Glomerular endothelial cell (primary cell): ENCODE results near the gene MTHFD1L. TPM values are rescaled to one million over a fixed set of nuclear protein-coding genes. Genes with fewer than 3 reads are reported as not detected.

ENCODE experiments used
- DNase-seq: peaks from one replicate; pipeline ENCODE4 v3.0.0-alpha.2; 2011; ENCODE audit warnings: low read depth, low spot score; ENCODE audit errors: extremely low read depth
- total RNA-seq: library from RNA; depleted of rRNA; stranded (reverse); fragments of >200 nt; gene quantifications from 2 replicates; pipeline ENCODE4 v1.2.3, GENCODE V29; 2015

The MTHFD1L gene
- total RNA-seq, 1 donor from 2014 or later = 40.5 TPM

GRCh38 chr6:151087861-151088598 is 222.5 kb downstream of the MTHFD1L start:
- DNase-seq = no peak

GRCh38 chr6:151088599-151088935 is 223.1 kb downstream of the MTHFD1L start:
- DNase-seq = no peak

DNA sequence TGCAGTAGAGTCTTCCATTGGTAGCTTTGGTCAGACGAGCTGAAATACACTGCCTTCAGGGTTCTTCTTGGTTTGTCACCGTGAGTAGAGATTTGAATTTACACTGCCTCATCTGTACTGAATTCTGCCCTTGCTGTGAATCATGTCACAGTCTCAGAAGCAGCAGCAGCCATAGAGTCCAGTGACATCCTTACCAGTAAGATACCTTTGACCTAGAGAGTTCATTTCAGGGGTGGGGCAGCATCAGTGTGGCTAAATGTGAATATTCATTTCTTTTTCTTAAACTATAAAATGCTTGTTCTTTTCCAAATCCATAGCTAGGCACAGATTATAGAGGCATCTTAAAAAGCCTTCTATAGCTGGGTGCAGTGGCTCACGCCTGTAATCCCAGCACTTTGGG is 223.5 kb downstream of the MTHFD1L start:
- DNase-seq = no peak

- no peak for DNase-seq
Observed at GRCh38 chr6:151089978-151090377, 224.5 kb downstream of the MTHFD1L start.

GRCh38 chr6:151091571-151091970 is 226.1 kb downstream of the MTHFD1L start:
- DNase-seq = no peak

DNA sequence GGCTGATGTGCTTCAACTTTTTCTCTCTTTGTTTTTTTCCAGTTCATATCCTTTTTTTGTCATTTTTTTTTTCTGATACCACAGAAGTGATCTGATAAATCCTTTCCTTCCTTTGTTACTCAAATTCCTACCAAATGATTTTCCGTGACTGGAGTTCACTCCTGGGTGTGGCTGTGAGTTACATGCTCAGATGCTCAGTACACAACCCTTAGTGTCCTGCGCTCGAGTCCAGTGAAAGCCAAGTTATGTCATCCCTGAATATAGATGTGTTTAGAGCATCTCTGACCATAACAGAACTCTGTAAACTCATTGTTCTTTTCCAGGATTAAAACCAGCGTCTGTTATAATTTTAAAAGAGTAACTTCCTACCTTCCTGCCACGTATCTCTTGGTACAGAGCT is 227.1 kb downstream of the MTHFD1L start:
- no peak for DNase-seq

DNA sequence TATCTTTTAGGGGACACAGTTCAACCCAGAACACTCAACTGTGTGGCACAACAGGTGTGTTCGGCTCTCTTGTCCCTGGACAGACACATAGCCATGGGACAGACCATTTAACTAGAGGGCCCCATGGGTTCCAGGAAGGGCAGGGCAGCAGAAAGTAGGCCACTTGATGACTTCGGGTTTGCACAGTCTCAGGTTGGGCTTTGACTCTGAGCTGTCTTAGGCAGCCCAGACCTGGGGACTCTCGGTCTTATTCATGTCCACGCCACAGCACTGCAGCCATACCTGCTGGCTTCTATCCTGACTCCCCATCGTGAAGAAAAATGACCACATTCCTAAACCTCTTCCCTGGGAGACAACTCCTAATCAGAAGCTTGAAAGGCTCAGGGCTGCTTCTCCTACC is 228.2 kb downstream of the MTHFD1L start:
- DNase-seq = no peak

GRCh38 chr6:151095538-151096254 is 230.2 kb downstream of the MTHFD1L start:
- DNase-seq = no peak

GRCh38 chr6:151096255-151096612 is 230.7 kb downstream of the MTHFD1L start:
- no peak for DNase-seq

GRCh38 chr6:151096691-151097606 is 231.4 kb downstream of the MTHFD1L start:
- DNase-seq = no peak

GRCh38 chr6:151098166-151098565 is 232.7 kb downstream of the MTHFD1L start:
- DNase-seq = no peak

DNA sequence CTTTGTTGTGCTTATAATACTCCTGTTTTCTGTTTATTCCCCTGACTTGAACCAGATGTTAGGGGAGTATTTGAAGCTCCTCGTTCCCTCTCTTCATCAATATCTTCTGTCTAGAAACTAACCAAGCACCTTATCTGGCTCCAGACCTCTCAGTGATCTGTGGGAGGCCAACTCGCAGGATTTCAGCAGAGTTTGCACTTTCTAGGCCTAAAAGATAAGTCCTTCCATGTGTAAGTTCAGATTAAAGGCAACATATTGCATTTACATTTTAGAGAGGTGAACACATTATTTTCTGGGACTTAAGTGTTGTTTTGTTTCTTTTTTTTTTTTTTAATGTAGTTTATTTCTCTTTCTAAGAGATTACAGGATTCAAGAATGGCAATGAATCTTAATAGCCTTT is 234.8 kb downstream of the MTHFD1L start:
- DNase-seq = no peak

DNA sequence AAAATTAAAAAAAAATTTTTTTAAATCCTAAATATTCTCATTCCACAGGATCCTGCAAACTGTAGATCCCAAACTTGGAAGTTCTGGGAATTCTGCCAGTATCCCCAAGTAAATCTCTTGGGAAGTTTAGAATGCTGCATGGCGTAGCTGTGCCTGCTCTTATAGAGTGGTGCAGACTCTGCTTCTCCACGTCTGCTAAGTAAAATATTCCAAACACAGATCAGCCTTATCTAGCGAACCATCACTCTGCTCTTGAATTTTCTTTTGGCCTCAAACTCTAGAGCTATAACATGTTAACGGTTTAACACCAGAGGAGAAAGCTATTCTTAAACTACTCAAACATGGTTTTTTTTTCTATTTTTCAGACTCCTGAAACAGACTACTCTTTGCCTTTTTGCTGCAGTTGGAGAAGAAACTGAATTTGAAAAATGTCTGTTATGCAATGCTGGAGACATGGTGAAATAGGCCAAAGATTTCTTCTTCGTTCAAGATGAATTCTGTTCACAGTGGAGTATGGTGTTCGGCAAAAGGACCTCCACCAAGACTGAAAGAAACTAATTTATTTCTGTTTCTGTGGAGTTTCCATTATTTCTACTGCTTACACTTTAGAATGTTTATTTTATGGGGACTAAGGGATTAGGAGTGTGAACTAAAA is 235.8 kb downstream of the MTHFD1L start:
- DNase-seq = no peak

DNA sequence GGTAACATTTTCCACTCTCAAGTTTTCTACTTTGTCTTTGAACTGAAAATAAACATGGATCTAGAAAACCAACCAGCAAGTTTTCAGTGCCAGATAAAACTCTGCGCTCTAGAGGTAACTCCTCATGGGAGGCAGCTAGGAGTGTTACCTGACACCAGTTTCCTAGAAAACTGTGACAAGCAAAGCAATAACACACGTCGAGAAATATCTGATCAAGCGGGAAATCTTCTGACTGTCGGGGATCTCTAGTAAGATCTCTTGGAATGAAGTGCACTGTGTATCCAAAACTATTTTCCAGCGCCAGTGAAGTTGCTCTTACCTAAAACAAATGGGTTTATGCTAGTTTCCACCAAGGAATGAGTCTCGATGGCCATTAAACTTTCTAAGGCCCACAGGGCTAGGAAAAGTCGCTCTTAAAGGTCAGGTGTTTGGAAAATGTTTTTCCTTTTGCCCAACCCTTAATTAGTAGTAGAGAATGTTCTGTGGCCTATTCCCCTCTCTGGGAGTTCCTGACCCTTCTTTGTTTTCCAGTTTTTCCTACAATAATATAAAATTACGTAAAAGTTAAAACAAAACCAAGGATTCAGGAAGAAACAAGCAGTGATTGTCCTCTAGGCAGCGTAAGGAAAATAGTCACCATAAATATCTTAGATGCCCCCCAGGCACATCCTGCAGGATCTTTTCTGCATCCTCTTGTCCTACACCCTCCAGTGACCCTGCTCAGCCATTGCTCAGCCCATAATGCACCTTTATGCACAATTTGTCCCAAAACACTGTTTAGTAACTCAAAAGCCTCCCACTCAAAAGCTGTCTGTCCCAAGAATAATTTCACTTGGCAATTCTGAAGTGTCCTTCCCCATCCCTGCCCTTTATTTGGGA is 236.6 kb downstream of the MTHFD1L start:
- DNase-seq = no peak

DNA sequence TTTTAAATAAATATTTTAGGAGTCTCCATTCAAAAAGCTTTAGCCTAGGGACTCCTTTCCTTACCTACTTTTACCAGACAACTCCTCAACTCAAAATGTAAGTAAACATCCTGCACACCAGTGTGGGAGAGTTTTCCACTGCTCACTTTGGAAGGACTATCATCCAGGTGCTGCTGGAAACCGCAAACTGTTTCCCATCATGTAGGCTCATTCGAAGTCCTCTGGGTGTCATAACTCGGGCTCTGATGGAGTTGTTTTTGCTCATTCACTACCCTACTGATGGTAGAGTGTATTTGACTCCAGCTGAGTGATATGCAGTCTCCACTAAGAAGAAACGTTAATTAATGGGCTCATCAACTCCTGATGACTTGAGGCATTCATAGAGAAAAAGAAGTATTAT is 237.8 kb downstream of the MTHFD1L start:
- DNase-seq = no peak

DNA sequence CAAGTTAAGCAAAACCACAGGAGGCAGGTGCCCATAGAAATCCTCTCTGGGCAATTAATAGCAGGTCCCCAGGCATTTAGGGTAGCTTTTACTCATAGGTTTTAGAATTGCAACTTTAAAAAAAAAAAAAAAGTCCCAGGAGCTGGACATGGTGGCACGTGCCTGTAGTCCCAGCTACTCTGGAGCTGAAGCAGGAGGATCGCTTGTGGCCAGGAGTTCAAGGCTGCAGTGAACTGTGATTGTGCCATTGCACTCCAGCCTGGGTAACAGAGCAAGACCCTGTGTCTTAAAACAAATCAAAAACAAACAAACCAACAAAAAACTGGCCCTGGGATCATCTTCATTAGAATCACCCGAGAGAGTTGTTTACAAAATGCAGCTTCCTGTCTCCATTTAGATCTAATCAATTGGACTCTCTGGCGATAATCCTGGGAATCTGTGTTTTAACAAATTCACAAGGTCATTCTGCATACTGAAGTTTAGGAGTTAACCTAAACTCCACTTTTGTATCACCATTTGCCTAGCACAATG is 242.5 kb downstream of the MTHFD1L start:
- DNase-seq = no peak

DNA sequence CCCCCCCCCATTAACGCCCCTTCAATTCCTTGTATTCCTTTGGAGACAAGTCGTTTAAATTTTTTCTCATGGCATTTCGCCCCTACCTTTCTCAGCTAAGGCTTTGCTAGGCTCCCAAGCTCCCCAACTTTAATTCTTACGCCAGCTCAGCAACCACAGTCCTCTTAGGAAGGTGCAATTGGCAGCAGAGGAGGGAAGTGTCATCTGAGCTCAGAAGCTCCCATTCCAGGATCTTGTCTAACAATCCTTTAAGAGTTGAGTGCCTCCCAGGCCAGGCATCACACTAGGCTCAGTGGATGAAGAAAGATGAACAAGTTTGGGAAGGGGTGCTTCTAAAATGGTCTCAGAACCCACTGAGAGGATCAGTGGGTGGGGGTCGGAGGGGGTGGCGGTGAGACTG is 243.0 kb downstream of the MTHFD1L start:
- DNase-seq = no peak

DNA sequence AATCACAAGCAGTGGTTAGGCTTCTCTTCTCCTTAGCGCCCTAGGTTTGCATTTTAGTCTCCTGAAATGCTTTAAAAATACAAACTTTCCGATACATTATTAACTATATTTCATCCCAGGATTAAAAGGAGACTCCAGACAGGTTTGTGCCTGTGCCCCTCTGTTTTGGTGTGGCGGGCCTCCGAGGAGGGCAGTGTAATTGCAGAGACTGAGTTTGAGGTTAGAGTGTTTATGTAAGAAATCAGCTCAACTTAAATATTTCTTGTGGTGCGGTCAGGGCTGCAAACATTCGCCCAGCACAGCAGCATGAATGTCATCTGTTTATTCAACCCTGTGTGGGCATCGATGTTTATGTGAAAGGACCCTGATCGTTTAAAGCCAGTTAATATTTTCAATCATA is 243.9 kb downstream of the MTHFD1L start:
- no peak for DNase-seq

- no peak for DNase-seq
Observed at GRCh38 chr6:151109869-151110575, 244.5 kb downstream of the MTHFD1L start.
